Liver (tissue), 3 donors: ENCODE measurements around the gene BCAS1.

Source experiments
- GABPA ChIP-seq, 2 donors: IDR thresholded peaks in 1 of 2; conservative IDR thresholded peaks in 1 of 2; 2 replicates each; pipeline ENCODE4 v1.6.1; 2016; ENCODE audit warnings: antibody characterized with exemption in 2 of 2, mild to moderate bottlenecking in 1 of 2, moderate library complexity in 1 of 2
- HNF4G ChIP-seq: IDR thresholded peaks from 2 replicates; pipeline ENCODE4 v1.6.1; 2016; ENCODE audit warnings: antibody characterized with exemption
- JUND ChIP-seq, 2 donors: IDR thresholded peaks; 2 replicates each; pipeline ENCODE4 v1.6.1; 2016; ENCODE audit warnings: antibody characterized with exemption in 2 of 2
- RAD21 ChIP-seq, 2 donors: IDR thresholded peaks; 2 replicates each; pipeline ENCODE4 v1.6.1; 2016; ENCODE audit warnings: antibody characterized with exemption in 2 of 2, mild to moderate bottlenecking in 2 of 2
- SP1 ChIP-seq: IDR thresholded peaks from 2 replicates; pipeline ENCODE4 v1.6.1; 2018; ENCODE audit warnings: antibody characterized with exemption, mild to moderate bottlenecking
- TAF1 ChIP-seq: conservative IDR thresholded peaks from 2 replicates; pipeline ENCODE4 v1.6.1; 2016; ENCODE audit warnings: antibody characterized with exemption, mild to moderate bottlenecking
- YY1 ChIP-seq: IDR thresholded peaks from 2 replicates; pipeline ENCODE4 v1.6.1; 2016; ENCODE audit warnings: antibody characterized with exemption, mild to moderate bottlenecking
- TF ChIP-seq, protein P1 (sequence below): fragments of 150-350 bp; IDR thresholded peaks from 2 replicates; pipeline ENCODE4 v1.5.1; 2017; ENCODE audit warnings: improper control_type of control experiment, low read depth, low read length; ENCODE audit not compliant: missing input control
- TF ChIP-seq, protein P2 (sequence below): IDR thresholded peaks from 2 replicates; pipeline ENCODE4 v1.6.1; 2016; ENCODE audit warnings: antibody characterized with exemption
- donor health status: healthy.
- donor health status: healthy.

DNA sequence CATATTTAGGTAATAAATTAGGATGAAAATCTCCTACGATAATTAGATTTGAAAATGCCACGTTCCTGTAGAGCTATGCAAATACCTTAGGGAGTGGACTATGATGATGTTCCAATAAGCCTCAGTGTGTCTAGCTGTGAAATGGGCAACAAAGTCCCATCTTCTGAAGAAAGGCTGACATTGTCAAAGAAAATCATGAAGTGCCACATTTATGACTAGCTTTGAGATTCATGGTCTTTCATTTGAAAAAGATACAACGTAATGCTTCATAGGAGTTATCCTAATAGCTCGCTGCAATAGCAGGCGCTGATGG lies 23.8 kb upstream of the BCAS1 start:
- TF ChIP-seq, protein P1, sequence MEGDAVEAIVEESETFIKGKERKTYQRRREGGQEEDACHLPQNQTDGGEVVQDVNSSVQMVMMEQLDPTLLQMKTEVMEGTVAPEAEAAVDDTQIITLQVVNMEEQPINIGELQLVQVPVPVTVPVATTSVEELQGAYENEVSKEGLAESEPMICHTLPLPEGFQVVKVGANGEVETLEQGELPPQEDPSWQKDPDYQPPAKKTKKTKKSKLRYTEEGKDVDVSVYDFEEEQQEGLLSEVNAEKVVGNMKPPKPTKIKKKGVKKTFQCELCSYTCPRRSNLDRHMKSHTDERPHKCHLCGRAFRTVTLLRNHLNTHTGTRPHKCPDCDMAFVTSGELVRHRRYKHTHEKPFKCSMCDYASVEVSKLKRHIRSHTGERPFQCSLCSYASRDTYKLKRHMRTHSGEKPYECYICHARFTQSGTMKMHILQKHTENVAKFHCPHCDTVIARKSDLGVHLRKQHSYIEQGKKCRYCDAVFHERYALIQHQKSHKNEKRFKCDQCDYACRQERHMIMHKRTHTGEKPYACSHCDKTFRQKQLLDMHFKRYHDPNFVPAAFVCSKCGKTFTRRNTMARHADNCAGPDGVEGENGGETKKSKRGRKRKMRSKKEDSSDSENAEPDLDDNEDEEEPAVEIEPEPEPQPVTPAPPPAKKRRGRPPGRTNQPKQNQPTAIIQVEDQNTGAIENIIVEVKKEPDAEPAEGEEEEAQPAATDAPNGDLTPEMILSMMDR: no peak
- no peak for TF ChIP-seq RAD21 (IDR thresholded peaks at IDR 0.05)
- no peak for TF ChIP-seq HNF4G
- TF ChIP-seq, protein P2, sequence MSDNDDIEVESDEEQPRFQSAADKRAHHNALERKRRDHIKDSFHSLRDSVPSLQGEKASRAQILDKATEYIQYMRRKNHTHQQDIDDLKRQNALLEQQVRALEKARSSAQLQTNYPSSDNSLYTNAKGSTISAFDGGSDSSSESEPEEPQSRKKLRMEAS: no peak
- TF ChIP-seq JUND (IDR thresholded peaks at IDR 0.05): no peak
- no peak for TF ChIP-seq YY1
- TF ChIP-seq TAF1: no peak
- no peak for TF ChIP-seq GABPA (IDR thresholded peaks at IDR 0.05 in 1 of 2, conservative IDR thresholded peaks at IDR 0.05 in 1 of 2)
- no peak for TF ChIP-seq SP1
